Heart right ventricle (tissue), 16 donors: Measurements from ENCODE around the gene RAD51B. TPM values are rescaled to one million over a fixed set of nuclear protein-coding genes. Genes with fewer than 3 reads are reported as not detected.
"Not testable (repeated sequence)": the region's sequence is repeated elsewhere in the genome, so short reads cannot be mapped to it uniquely, and the experiment has no call there.

Source experiments
- ATAC-seq, 8 donors: fragments of 200-7000 bp; cut with Tn5 transposase; one replicate each; pipeline ENCODE4 v1.9.1; 2020; ENCODE audit warnings: mild to moderate bottlenecking in 8 of 8, moderate library complexity in 8 of 8, moderate number of reproducible peaks in 1 of 8
- DNase-seq, 2 donors: peaks; one replicate each; pipeline ENCODE4 v3.0.0-alpha.2; 2020
- H3K27ac ChIP-seq, 10 donors: fragments of 200-600 bp; sonication (generic) in 2 of 10; one replicate each; pipeline versions ENCODE4 v1.5.0 to v1.8.0; 2020 to 2022; ENCODE audit warnings: mild to moderate bottlenecking in 3 of 10
- H3K27me3 ChIP-seq, 7 donors: fragments of 200-600 bp; one replicate each; pipeline ENCODE4 v1.8.0; 2021 to 2022; ENCODE audit warnings: mild to moderate bottlenecking in 2 of 7
- H3K36me3 ChIP-seq, 9 donors: fragments of 200-600 bp; sonication (generic) in 1 of 9; one replicate each; pipeline versions ENCODE4 v1.5.0 to v1.8.0; 2020 to 2022; ENCODE audit warnings: mild to moderate bottlenecking in 2 of 9
- H3K4me1 ChIP-seq, 9 donors: fragments of 200-600 bp; sonication (generic) in 1 of 9; one replicate each; pipeline versions ENCODE4 v1.5.0 to v1.8.0; 2020 to 2022; ENCODE audit warnings: mild to moderate bottlenecking in 4 of 9
- H3K4me3 ChIP-seq, 10 donors: fragments of 200-600 bp; sonication (generic) in 2 of 10; one replicate each; pipeline versions ENCODE4 v1.5.0 to v1.8.0; 2020 to 2022; ENCODE audit warnings: mild to moderate bottlenecking in 7 of 10, moderate library complexity in 2 of 10
- H3K9me3 ChIP-seq, 11 donors: fragments of 200-600 bp in 10 of 11; sonication (generic) in 2 of 11; one replicate each; pipeline versions ENCODE4 v1.5.0 to v1.8.0; 2013 to 2022; ENCODE audit warnings: mild to moderate bottlenecking in 2 of 11, control low read depth in 1 of 11, moderate library complexity in 1 of 11
- WGBS, 2 donors: extraction: QIAGEN DNeasy Blood & Tissue Kit; methylation state at CpG; one replicate each; pipeline ENCODE4 v1.1.7; 2013; ENCODE audit warnings: inconsistent platforms in 1 of 2; 5-methylcytosine and 5-hydroxymethylcytosine counted together
- intact Hi-C, 10 donors: fragments of 100-400 bp; cut with DNase I; formaldehyde crosslinking; loops; one replicate each; pipeline versions ENCODE4 v1.11.1 to v1.14.2; 2022
- polyA plus RNA-seq, 2 donors: library from polyadenylated mRNA; stranded (reverse); fragments of 200-250 nt; gene quantifications; one replicate each; pipeline ENCODE4 v1.2.3, GENCODE V29; 2013
- total RNA-seq, 10 donors: library from RNA; stranded (reverse); fragmentation: NEBNext Ultra II Directional in 3 of 10; extraction: Animal tissue kit (Norgen Biotek cat#: 25700) in 3 of 10; gene quantifications; one replicate each; pipeline versions ENCODE4 v1.2.1 to v1.2.4, GENCODE V29; 2021 to 2023
- TF ChIP-seq, protein P1 (sequence below), 9 donors: fragments of 200-600 bp; sonication (generic) in 2 of 9; IDR thresholded peaks; one replicate each; pipeline versions ENCODE4 v1.5.0 to v1.8.0; 2021 to 2022; ENCODE audit warnings: antibody characterized with exemption in 9 of 9, mild to moderate bottlenecking in 5 of 9, moderate library complexity in 1 of 9
- donor health status: Arrhythmogenic right ventricular cardiomyopathy.
- donor health status: ischemic (EF 13 %, LVEDD 7.1; RV severe dilation, severe dysfunction).
- donor health status: healthy with polysubstance abuse.
- donor health status: DM: no; HTN: yes; CAD: no.
- donor health status: DM: no; HTN: no; CAD: no.
- donor health status: ischemic (EF 25% LVEDD 6.9; RV normal size, moderate dysfunction).
- donor health status: ischemic (EF 25% LVEDD 5.7; RV mildly dilated, moderate dysfunction).
- donor health status: healthy.
- donor health status: DM: yes; HTN: yes; CAD: no.
- donor health status: Ischemic cardiomyopathy.
- donor health status: ischemic (EF 35%, LVEDD 5.7; RV mildly dilated, moderate dysfunction).
- donor health status: nonischemic (EF 11% LVEDD 7.7; RV severe dilation, severe dysfunction).
- donor health status: DM: yes; HTN: yes; CAD: no.
- donor health status: PGD.
- donor health status: ischemic (EF 29% LVEDD 5.4; RV normal size, mild dysfunction).
- donor health status: nonischemic (EF 23%, LVEDD 6.1; RV moderate dilation, normal function).

The RAD51B gene
- total and polyA plus RNA-seq, 12 donors = 0.88 to 8.6 (median 3.5) TPM

GRCh38 chr14:68178282-68178681 lies 358.7 kb downstream of the RAD51B start:
- Histone ChIP-seq H3K9me3 (no peaks in the 10 kb centered on the region), H3K4me3 (no peak overlapping the region), H3K27me3 (no peaks in the 10 kb centered on the region), H3K36me3 (no peaks in the 10 kb centered on the region), H3K4me1 (peaks cover 0 to 14% (median 0%) of the 10 kb centered on the region in 9 donors), H3K27ac (no peak overlapping the region)
- no peak for DNase-seq
- intact Hi-C loops = no loop called here
- 94 to 95% methylated on average over 2 of the region's 2 CpGs for WGBS, 2 donors
- TF ChIP-seq, protein P1, sequence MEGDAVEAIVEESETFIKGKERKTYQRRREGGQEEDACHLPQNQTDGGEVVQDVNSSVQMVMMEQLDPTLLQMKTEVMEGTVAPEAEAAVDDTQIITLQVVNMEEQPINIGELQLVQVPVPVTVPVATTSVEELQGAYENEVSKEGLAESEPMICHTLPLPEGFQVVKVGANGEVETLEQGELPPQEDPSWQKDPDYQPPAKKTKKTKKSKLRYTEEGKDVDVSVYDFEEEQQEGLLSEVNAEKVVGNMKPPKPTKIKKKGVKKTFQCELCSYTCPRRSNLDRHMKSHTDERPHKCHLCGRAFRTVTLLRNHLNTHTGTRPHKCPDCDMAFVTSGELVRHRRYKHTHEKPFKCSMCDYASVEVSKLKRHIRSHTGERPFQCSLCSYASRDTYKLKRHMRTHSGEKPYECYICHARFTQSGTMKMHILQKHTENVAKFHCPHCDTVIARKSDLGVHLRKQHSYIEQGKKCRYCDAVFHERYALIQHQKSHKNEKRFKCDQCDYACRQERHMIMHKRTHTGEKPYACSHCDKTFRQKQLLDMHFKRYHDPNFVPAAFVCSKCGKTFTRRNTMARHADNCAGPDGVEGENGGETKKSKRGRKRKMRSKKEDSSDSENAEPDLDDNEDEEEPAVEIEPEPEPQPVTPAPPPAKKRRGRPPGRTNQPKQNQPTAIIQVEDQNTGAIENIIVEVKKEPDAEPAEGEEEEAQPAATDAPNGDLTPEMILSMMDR (IDR thresholded peaks at IDR 0.05) = no peak
- ATAC-seq = no peak

GRCh38 chr14:68181519-68182326 lies 362.1 kb downstream of the RAD51B start:
- peaks cover 0 to 14% (median 0%) of the 10 kb centered on the region in 9 donors for H3K4me1 ChIP-seq
- 84 to 87% methylated on average over 3 of the region's 3 CpGs for WGBS, 2 donors
- no peak for ATAC-seq
- H3K4me3 ChIP-seq = no peak overlapping the region
- H3K36me3 ChIP-seq = no peaks in the 10 kb centered on the region
- no peaks in the 10 kb centered on the region for H3K9me3 ChIP-seq
- intact Hi-C loops = no loop called here
- no peak for DNase-seq
- TF ChIP-seq, protein P1 (IDR thresholded peaks at IDR 0.05) = no peak
- H3K27me3 ChIP-seq = no peaks in the 10 kb centered on the region
- H3K27ac ChIP-seq = no peak overlapping the region

DNA sequence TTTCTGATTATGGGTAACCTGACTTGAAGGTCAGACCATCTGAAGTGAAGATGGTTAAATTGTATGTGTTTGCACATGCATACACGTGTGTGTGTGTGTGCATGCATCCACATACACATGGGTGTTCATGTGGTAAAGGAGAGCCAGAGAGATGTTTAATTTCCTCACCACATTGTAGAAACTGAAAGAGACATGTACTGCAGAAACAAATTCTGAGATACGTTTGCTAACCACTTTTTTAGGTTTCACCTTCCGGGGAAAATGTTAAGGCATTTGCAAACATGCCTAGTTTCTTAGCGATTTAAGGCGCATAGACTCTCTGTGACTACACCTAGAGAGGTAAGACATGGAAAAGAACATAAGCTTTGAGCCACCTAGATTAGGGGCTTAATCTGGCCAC lies 362.9 kb downstream of the RAD51B start:
- 92 to 97% methylated on average over 5 of the region's 5 CpGs for WGBS, 2 donors
- no peaks in the 10 kb centered on the region for H3K9me3 ChIP-seq
- TF ChIP-seq, protein P1 (IDR thresholded peaks at IDR 0.05) = no peak
- H3K4me1 ChIP-seq = peaks cover 0 to 14% (median 0%) of the 10 kb centered on the region in 9 donors
- intact Hi-C loops = no loop called here
- no peak overlapping the region for H3K27ac ChIP-seq
- H3K36me3 ChIP-seq = no peaks in the 10 kb centered on the region
- DNase-seq = no peak
- no peaks in the 10 kb centered on the region for H3K27me3 ChIP-seq
- ATAC-seq = no peak
- H3K4me3 ChIP-seq = no peak overlapping the region

DNA sequence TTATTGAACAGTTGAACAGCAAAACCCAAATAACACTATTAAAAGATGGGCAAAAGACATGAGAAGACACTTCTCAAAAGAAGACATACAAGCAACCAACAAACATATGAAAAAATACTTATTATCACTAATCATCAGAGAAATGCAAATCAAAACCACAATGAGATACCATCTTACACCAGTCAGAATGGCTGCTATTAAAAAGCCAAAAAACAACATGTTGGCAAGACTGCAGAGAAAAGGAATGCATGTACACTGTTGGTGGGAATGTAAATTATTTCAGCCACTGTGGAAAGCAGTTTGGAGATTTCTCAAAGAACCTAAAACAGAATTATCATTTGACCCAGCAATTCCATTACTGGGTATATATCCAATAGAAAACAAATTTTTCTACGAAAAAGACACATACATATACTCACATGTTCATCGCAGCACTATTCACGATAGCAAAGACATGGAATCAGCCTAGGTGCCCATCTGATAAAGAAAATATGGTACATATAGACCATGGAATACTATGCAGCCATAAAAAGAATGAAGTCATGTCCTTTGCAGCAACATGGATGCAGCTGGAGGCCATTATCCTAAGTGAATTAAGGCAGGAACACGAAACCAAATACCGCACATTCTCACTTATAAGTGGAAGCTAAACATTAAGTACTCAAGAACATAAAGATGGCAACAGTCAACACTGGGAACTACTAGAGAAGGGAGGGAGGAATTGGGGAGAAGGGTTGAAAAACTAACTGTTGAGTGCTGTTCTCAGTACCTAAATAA lies 367.1 kb downstream of the RAD51B start:
- not testable (repeated sequence) for ATAC-seq, H3K4me3 ChIP-seq, H3K27me3 ChIP-seq

More for the DNA sequence above, 367.1 kb downstream of the RAD51B start:
- H3K36me3 ChIP-seq, DNase-seq, H3K27ac ChIP-seq, intact Hi-C loops, H3K9me3 ChIP-seq, H3K4me1 ChIP-seq: not testable (repeated sequence)
- WGBS, 2 donors = 99% methylated on average over 5 of the region's 5 CpGs
